H9 (cell line): ENCODE data around the gene TRIM44. TPM values are rescaled to one million over a fixed set of nuclear protein-coding genes. Genes with fewer than 3 reads are reported as not detected.

Source experiments
- DNase-seq: peaks from one replicate; pipeline ENCODE4 v3.0.0-alpha.2; 2017
- H2AFZ ChIP-seq: one replicate; pipeline ENCODE4 v1.6.1; 2013; ENCODE audit warnings: mild to moderate bottlenecking, low read length, control low read depth, moderate library complexity
- H2AK5ac ChIP-seq: 2 replicates; pipeline ENCODE4 v1.6.1; 2013; ENCODE audit warnings: low read length, control low read depth, mixed read lengths; ENCODE audit not compliant: insufficient read length
- H2BK120ac ChIP-seq: one replicate; pipeline ENCODE4 v1.6.1; 2013; ENCODE audit warnings: low read depth, mild to moderate bottlenecking, low read length, control low read depth, inconsistent platforms; ENCODE audit not compliant: poor library complexity, severe bottlenecking
- H2BK12ac ChIP-seq: 2 replicates; pipeline ENCODE4 v1.6.1; 2013; ENCODE audit warnings: low read length, control low read depth, mixed read lengths, low read depth; ENCODE audit not compliant: insufficient read length
- H2BK15ac ChIP-seq: 2 replicates; pipeline ENCODE4 v1.6.1; 2013; ENCODE audit warnings: low read depth, low read length, control low read depth
- H2BK20ac ChIP-seq: one replicate; pipeline ENCODE4 v1.6.1; 2013; ENCODE audit warnings: low read depth, mild to moderate bottlenecking, low read length, control low read depth, inconsistent platforms; ENCODE audit not compliant: poor library complexity, severe bottlenecking
- H2BK5ac ChIP-seq: 2 replicates; pipeline ENCODE4 v1.6.1; 2013; ENCODE audit warnings: low read length, control low read depth, mixed read lengths; ENCODE audit not compliant: insufficient read length
- H3K14ac ChIP-seq: 2 replicates; pipeline ENCODE4 v1.6.1; 2013; ENCODE audit warnings: low read length, control low read depth; ENCODE audit not compliant: insufficient read depth
- H3K18ac ChIP-seq: 2 replicates; pipeline ENCODE4 v1.6.1; 2013; ENCODE audit warnings: low read depth, mild to moderate bottlenecking, mixed read lengths, low read length, control low read depth; ENCODE audit not compliant: insufficient read length
- H3K23ac ChIP-seq: 2 replicates; pipeline ENCODE4 v1.6.1; 2013; ENCODE audit warnings: low read length, control low read depth, mixed read lengths, low read depth; ENCODE audit not compliant: insufficient read length
- H3K23me2 ChIP-seq: 2 replicates; pipeline ENCODE4 v1.6.1; 2013; ENCODE audit warnings: low read depth, mild to moderate bottlenecking, mixed read lengths, low read length, control low read depth; ENCODE audit not compliant: insufficient read length, poor library complexity, severe bottlenecking
- H3K27ac ChIP-seq: 2 replicates; pipeline ENCODE4 v1.5.1; 2013; ENCODE audit warnings: low read length, control low read depth, mixed read lengths, low read depth; ENCODE audit not compliant: insufficient read length
- H3K27me3 ChIP-seq: 2 replicates; pipeline ENCODE4 v1.6.1; 2013; ENCODE audit warnings: low read length, control low read depth, inconsistent platforms; ENCODE audit not compliant: insufficient read depth
- H3K4ac ChIP-seq: 2 replicates; pipeline ENCODE4 v1.6.1; 2013; ENCODE audit warnings: low read depth, mild to moderate bottlenecking, control low read depth, inconsistent platforms, low read length, moderate library complexity
- H3K4me1 ChIP-seq: 2 replicates; pipeline ENCODE4 v1.6.1; 2013; ENCODE audit warnings: low read length, control low read depth, inconsistent platforms; ENCODE audit not compliant: insufficient read depth
- H3K4me2 ChIP-seq: 2 replicates; pipeline ENCODE4 v1.6.1; 2013; ENCODE audit warnings: low read length, control low read depth, mixed read lengths; ENCODE audit not compliant: insufficient read length, insufficient read depth
- H3K56ac ChIP-seq: 2 replicates; pipeline ENCODE4 v1.6.1; 2013; ENCODE audit warnings: low read depth, mild to moderate bottlenecking, mixed read lengths, low read length, control low read depth; ENCODE audit not compliant: insufficient read length
- H3K79me1 ChIP-seq: 2 replicates; pipeline ENCODE4 v1.6.1; 2013; ENCODE audit warnings: low read depth, mild to moderate bottlenecking, moderate library complexity, low read length, control low read depth, inconsistent platforms; ENCODE audit not compliant: insufficient read depth, poor library complexity, severe bottlenecking
- H3K79me2 ChIP-seq: 2 replicates; pipeline ENCODE4 v1.6.1; 2013; ENCODE audit warnings: low read length, control low read depth, inconsistent platforms; ENCODE audit not compliant: insufficient read depth
- H3K9ac ChIP-seq: 2 replicates; pipeline ENCODE4 v1.6.1; 2013; ENCODE audit warnings: low read length, control low read depth, mixed read lengths; ENCODE audit not compliant: insufficient read length; ENCODE audit errors: extremely low read depth
- H3K9me3 ChIP-seq: one replicate; pipeline ENCODE4 v1.6.1; 2013; ENCODE audit warnings: low read depth, low read length, inconsistent platforms; ENCODE audit not compliant: control insufficient read depth
- H3T11ph ChIP-seq: one replicate; pipeline ENCODE4 v1.6.1; 2013; ENCODE audit warnings: mild to moderate bottlenecking, low read length, control low read depth, inconsistent platforms
- H4K20me1 ChIP-seq: one replicate; pipeline ENCODE4 v1.6.1; 2013; ENCODE audit not compliant: control insufficient read depth, insufficient read length, insufficient read depth
- H4K5ac ChIP-seq: 2 replicates; pipeline ENCODE4 v1.6.1; 2013; ENCODE audit warnings: low read depth, mild to moderate bottlenecking, mixed read lengths, low read length, control low read depth; ENCODE audit not compliant: insufficient read length
- H4K8ac ChIP-seq: replicated peaks from 2 replicates; pipeline ENCODE4 v1.6.1; 2013; ENCODE audit warnings: low read length, control low read depth, mixed read lengths, low read depth; ENCODE audit not compliant: insufficient read length
- H4K91ac ChIP-seq: 2 replicates; pipeline ENCODE4 v1.6.1; 2013; ENCODE audit warnings: low read depth, mild to moderate bottlenecking, moderate library complexity, mixed read lengths, low read length, control low read depth; ENCODE audit not compliant: insufficient read length
- H3K27ac Mint-ChIP-seq, 3 experiments: 2 replicates in 2 of 3; 3 replicates in 1 of 3; pipeline ENCODE4 v1.8.0; 2020 to 2021; ENCODE audit warnings: mixed read lengths in 3 of 3, mild to moderate bottlenecking in 1 of 3, moderate library complexity in 1 of 3
- H3K27me3 Mint-ChIP-seq: 2 replicates; pipeline ENCODE4 v1.8.0; 2021; ENCODE audit warnings: low read depth, mild to moderate bottlenecking, moderate library complexity, mixed read lengths
- H3K36me3 Mint-ChIP-seq, 3 experiments: 2 replicates in 2 of 3; 3 replicates in 1 of 3; pipeline ENCODE4 v1.8.0; 2020 to 2021; ENCODE audit warnings: low read depth in 3 of 3, mixed read lengths in 3 of 3; ENCODE audit not compliant: insufficient read depth in 1 of 3
- H3K4me1 Mint-ChIP-seq, 2 experiments: 2 replicates each; pipeline ENCODE4 v1.8.0; 2020; ENCODE audit warnings: mixed read lengths in 2 of 2
- H3K4me3 Mint-ChIP-seq, 2 experiments: 2 replicates in 1 of 2; 3 replicates in 1 of 2; pipeline ENCODE4 v1.8.0; 2020 to 2021; ENCODE audit warnings: mild to moderate bottlenecking in 2 of 2, mixed read lengths in 2 of 2, moderate library complexity in 1 of 2
- H3K9me3 Mint-ChIP-seq, 2 experiments: 2 replicates in 1 of 2; 3 replicates in 1 of 2; pipeline ENCODE4 v1.8.0; 2020; ENCODE audit warnings: mild to moderate bottlenecking in 2 of 2, mixed read lengths in 2 of 2, moderate library complexity in 1 of 2
- WGBS: extraction: QIAGEN DNeasy Blood & Tissue Kit; methylation state at CpG from one replicate; pipeline ENCODE4 v1.1.7; 2013; ENCODE audit warnings: missing lambda C conversion rate, low lambda C conversion rate, mixed read lengths; ENCODE audit not compliant: insufficient read length; ENCODE audit errors: extremely low coverage; 5-methylcytosine and 5-hydroxymethylcytosine counted together
- total RNA-seq: library from RNA; stranded (reverse); gene quantifications from 2 replicates; pipeline ENCODE4 v1.2.1, GENCODE V29; 2021
- TF ChIP-seq, protein P1 (sequence below): fragments of 200-600 bp; sonication (generic); conservative IDR thresholded peaks from 3 replicates; pipeline ENCODE4 v1.8.0; 2021; ENCODE audit warnings: antibody characterized with exemption, mild to moderate bottlenecking

TRIM44 gene
- total RNA-seq, 1 experiment from 2014 or later, result 37.7 TPM

DNA sequence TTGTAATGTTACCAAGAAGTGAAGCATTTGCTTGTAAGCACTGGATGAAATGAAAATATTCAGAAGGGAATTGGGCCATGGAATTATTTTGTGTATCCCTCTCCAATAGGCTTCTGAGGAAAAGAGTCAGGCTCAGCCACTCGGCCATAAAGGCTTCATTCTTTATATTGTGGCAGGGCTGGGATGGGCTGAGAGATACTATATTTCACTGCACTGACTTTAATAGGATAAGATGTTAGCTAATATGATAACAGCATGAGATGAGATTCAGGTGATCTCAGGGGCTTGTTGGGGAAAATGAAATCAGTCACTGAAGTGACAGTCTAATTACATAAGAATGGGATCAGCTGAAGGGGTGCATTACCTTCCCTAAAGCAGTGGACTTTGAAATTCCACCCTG is 7.3 kb upstream of the TRIM44 start:
- no peaks in the 10 kb centered on the region for H3K79me2 ChIP-seq
- no peak overlapping the region for H2BK20ac ChIP-seq
- no peak overlapping the region for H3T11ph ChIP-seq
- Mint-ChIP-seq H3K4me1 (peaks cover 18 to 24% of the 10 kb centered on the region in 2 experiments), H3K27ac (no peak overlapping the region), H3K9me3 (no peaks in the 10 kb centered on the region), H3K4me3 (peak overlapping the region in 1 of 2 experiments; percentile 4; a peak in 1 of 5 replicates), H3K36me3 (no peaks in the 10 kb centered on the region), H3K27me3 (peaks cover 98% of the 10 kb centered on the region)
- H2AFZ ChIP-seq, result no peak overlapping the region
- H3K14ac ChIP-seq, result no peak overlapping the region
- peaks cover 3% of the 10 kb centered on the region; the same call in 1 of the 2 replicates for H3K4me1 ChIP-seq
- H3K9me3 ChIP-seq, result no peaks in the 10 kb centered on the region
- no peak overlapping the region for H3K27ac ChIP-seq
- H4K20me1 ChIP-seq, result no peaks in the 10 kb centered on the region
- no peak overlapping the region for H2BK15ac ChIP-seq
- no peak overlapping the region for H3K18ac ChIP-seq
- TF ChIP-seq, protein P1, sequence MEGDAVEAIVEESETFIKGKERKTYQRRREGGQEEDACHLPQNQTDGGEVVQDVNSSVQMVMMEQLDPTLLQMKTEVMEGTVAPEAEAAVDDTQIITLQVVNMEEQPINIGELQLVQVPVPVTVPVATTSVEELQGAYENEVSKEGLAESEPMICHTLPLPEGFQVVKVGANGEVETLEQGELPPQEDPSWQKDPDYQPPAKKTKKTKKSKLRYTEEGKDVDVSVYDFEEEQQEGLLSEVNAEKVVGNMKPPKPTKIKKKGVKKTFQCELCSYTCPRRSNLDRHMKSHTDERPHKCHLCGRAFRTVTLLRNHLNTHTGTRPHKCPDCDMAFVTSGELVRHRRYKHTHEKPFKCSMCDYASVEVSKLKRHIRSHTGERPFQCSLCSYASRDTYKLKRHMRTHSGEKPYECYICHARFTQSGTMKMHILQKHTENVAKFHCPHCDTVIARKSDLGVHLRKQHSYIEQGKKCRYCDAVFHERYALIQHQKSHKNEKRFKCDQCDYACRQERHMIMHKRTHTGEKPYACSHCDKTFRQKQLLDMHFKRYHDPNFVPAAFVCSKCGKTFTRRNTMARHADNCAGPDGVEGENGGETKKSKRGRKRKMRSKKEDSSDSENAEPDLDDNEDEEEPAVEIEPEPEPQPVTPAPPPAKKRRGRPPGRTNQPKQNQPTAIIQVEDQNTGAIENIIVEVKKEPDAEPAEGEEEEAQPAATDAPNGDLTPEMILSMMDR, result no peak
- no peak overlapping the region for H2BK120ac ChIP-seq
- no peak overlapping the region for H2AK5ac ChIP-seq
- H4K8ac ChIP-seq, result no peak overlapping the region
- no CpG with 5 or more reads among the region's 1 CpG for WGBS
- H4K91ac ChIP-seq, result no peak overlapping the region
- no peaks in the 10 kb centered on the region for H3K23me2 ChIP-seq
- H3K23ac ChIP-seq, result no peak overlapping the region
- H2BK5ac ChIP-seq, result no peak overlapping the region
- H3K9ac ChIP-seq, result no peak overlapping the region
- no peak overlapping the region for H3K56ac ChIP-seq
- no peak for DNase-seq
- no peak overlapping the region for H3K4me2 ChIP-seq
- no peak overlapping the region for H4K5ac ChIP-seq
- H3K27me3 ChIP-seq, result no peaks in the 10 kb centered on the region; the same call in 1 of the 2 replicates
- no peak overlapping the region for H3K4ac ChIP-seq
- no peak overlapping the region for H2BK12ac ChIP-seq
- H3K79me1 ChIP-seq, result no peaks in the 10 kb centered on the region
